Activated naive CD4-positive, alpha-beta T cell treated with anti-CD3 and anti-CD28 coated beads, Interleukin-2, amount 50 U/mL, for 72 hours (primary cell): ENCODE data around the gene HSCB. TPM values are rescaled to one million over a fixed set of nuclear protein-coding genes. Genes with fewer than 3 reads are reported as not detected.
"Not testable (repeated sequence)": the region's sequence is repeated elsewhere in the genome, so short reads cannot be mapped to it uniquely, and the experiment has no call there.

Source experiments
- ATAC-seq, 2 donors: fragments of 150-1000 bp; cut with Tn5 transposase; 2 replicates each; pipeline ENCODE4 v1.10.0; 2021; ENCODE audit warnings: mild to moderate bottlenecking in 2 of 2, moderate library complexity in 2 of 2
- DNase-seq, 2 donors: peaks; one replicate each; pipeline ENCODE4 v3.0.0; 2021 to 2022; ENCODE audit warnings: low spot score in 2 of 2
- H3K27ac Mint-ChIP-seq, 2 donors: one replicate each; pipeline ENCODE4 v1.8.0; 2022; ENCODE audit warnings: mild to moderate bottlenecking in 2 of 2, mixed read lengths in 2 of 2
- H3K36me3 Mint-ChIP-seq, 2 donors: one replicate each; pipeline ENCODE4 v1.8.0; 2022; ENCODE audit warnings: mixed read lengths in 2 of 2
- H3K9me3 Mint-ChIP-seq, 2 donors: one replicate each; pipeline ENCODE4 v1.8.0; 2022; ENCODE audit warnings: mixed read lengths in 2 of 2
- total RNA-seq, 2 donors: library from RNA; stranded (reverse); gene quantifications; one replicate each; pipeline ENCODE4 v1.2.3, GENCODE V29; 2022

HSCB gene
- total RNA-seq, 2 donors from 2014 or later, result 19.6 to 20.4 TPM

DNA sequence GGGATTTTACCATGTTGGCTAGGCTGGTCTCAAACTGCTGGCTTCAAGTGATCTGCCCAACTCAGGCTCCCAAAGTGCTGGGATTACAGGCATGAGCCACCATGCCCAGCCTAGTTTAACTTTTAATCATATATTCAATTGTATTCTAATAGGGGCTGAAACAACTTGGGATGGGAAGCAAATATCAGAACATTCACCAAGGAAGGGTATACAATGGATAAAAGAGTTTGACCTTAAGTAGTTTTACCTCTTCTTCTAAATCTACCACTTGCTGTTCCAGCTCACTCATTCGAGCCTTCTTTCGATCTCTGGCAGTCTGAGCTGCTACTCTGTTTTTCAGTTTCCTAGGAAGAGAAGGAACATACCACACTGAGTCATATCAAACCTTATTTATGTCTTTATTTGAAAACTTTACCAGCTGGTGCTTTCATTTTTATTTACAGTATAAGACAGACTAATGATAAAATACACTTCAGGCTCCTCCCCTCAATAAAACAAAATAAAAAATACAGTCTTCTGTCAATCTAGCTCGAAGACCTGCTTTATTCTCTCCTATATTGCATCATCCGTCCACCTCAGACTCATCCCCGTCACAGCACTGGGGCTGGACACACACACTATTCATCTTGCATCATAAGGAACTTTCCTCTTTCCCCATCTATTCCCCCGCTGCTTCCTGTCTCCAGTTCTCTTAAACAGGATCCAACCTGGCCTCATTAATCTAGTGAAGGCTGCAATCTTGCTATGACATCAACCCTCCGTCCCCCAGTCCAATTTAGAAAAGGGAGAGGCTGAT is 57.2 kb downstream of the HSCB start:
- peak overlapping the region; percentile 98 for H3K27ac Mint-ChIP-seq
- H3K36me3 Mint-ChIP-seq, result peaks cover 38 to 61% of the 10 kb centered on the region in 2 donors
- no peaks in the 10 kb centered on the region for H3K9me3 Mint-ChIP-seq
- DNase-seq, result peak; percentile 35 to 62
- peak; percentile 53 to 64 for ATAC-seq

DNA sequence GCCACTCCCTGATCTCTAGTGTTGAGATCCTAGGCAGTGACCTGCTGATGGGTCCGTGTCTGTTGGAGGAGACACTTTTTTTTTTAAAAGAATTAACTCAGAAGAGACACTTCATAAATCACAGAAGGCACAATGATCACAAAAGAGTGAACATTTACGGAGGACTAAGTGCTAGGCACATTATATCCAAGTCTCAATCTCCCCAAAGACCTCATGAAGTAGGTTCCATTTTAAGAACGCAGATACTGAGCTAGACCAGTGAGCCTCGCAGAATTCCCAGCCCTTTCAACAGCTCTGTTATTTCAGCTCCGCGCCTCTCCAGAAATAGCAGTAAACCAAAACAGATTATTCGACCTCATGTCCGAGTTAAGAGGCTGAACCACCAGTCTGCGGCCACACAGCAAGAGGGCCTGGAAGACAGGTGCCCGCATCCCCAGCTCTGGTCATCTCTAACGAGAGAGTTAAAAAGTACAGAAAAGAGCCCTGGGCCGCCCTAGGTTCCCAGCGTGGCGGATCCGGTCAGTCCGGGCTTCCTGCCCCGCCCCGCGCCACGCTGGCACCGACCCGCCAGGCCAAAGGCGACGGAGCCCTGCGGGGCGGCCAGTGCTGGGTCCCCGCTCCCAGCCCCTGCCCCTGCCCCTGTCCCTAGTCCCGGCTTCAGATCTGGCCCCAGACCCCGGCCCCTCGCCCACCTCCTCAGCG is 57.9 kb downstream of the HSCB start:
- peak in 1 of 2 donors; percentile 41 for DNase-seq
- Mint-ChIP-seq H3K36me3 (peaks cover 38 to 57% of the 10 kb centered on the region in 2 donors), H3K27ac (peak overlapping the region; percentile 98), H3K9me3 (no peaks in the 10 kb centered on the region)
- ATAC-seq, result peak; percentile 35 to 47

DNA sequence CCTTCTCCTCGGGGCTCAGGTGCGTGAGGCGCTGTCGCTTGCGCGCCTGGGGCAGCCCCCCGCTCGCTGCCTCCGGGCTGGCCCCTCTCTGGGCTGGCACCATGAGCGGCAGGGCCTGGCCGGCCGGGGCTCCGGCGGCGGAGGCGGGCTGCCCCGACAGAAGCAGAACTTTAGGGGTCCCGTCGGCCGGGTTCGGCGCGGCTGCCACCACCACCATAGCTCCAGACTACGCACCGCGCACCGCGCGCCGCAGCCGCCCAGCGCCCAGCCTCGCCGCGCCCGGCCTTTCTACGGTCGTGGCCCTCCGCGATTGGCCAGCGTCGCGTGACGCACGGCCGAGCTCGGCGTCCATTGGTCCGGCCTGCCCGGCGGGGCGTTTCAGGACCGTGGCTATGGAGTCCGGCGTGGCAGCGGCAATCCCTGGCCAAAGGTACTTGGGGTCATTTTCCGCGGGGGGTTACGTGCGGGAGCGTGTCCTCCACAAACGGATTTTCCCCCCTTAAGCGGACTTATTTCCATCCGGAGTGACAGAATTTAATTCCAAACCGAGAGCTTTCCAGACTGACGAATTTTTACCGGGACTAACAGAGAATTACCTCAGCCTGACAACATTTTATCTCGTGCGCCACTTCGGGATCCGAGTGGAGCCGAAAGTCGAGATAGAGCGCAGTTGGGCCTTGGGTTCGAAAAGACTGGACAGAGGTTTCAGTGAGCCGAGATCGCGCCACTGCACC is 58.6 kb downstream of the HSCB start, which contains the start of gene XBP1:
XBP1 (minus strand) TSS at position 262 of the 734 bp plus-strand sequence.
- Mint-ChIP-seq H3K27ac (peak within 1 kb of the TSS; percentile 98 to 99), H3K36me3 (peaks cover 32 to 52% of the 10 kb centered on the region in 2 donors), H3K9me3 (no peaks in the 10 kb centered on the region)
- ATAC-seq (peak; percentile 88 to 92), DNase-seq (peak; percentile 91 to 92)

DNA sequence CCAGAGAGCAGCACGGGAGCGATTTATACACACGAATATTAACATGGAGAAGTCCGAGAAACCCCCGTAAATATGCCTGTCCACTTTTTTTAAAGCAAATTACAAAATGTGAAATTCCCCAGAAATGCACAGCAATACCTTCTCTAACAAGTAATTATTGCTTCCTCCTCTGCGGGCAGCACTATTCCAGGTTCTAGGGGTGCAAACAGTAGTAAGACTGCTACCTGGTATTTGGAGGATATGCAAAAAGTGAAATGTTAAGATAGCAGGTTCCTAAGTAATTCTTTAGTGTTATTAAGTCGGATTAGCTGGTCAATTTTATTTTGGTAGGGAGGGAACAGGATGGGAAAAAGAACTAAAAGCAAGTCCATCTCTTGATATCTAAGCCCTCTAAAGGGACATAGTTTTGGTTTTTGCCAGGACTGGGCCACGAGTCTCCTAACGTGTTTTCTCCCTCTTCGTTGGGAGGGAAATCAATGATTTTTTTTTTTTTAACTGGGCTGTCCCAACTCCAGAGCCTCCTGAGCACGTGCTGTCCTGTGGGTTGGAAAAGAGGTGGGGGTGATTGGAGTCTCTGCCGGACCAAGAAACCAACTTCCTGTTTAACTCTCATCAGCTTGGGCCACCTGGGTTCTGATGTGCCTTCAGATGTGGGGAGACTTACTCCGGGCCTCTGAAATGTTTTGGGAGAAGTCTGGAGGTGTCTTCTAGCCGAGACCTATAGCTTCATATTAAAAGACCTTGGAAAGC is 60.2 kb downstream of the HSCB start:
- Mint-ChIP-seq H3K36me3 (peaks cover 21 to 36% of the 10 kb centered on the region in 2 donors), H3K27ac (peak overlapping the region; percentile 90 to 98), H3K9me3 (no peaks in the 10 kb centered on the region)
- ATAC-seq (no peak), DNase-seq (no peak)

DNA sequence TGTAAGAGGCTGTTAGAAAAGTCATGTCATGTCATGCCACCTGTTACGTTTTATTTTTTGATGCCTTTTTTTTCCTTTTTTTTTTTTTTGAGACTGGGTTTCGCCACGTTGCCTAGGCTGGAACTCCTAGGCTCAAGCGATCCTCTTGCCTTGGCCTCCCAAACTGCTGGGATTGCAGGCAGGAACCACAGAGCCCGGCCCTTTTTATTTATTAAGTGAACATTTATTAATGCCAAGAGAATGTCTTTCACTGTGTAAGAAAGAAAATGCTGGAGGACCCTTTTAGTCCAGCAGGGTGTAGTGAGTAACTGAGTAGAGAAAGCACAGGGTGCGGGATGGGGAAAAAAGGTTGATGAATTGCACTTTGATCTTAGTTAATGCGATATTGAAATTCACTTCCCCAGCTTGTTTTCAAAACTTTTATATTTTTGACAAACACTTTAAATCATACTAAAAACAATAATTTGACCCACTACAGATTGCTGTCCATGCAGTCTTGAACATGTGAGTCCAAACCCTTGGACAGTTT is 60.8 kb downstream of the HSCB start:
- no peak for DNase-seq
- Mint-ChIP-seq H3K36me3 (peaks cover 21 to 34% of the 10 kb centered on the region in 2 donors), H3K9me3 (no peaks in the 10 kb centered on the region), H3K27ac (peak overlapping the region; percentile 72 to 98)
- ATAC-seq, result no peak

DNA sequence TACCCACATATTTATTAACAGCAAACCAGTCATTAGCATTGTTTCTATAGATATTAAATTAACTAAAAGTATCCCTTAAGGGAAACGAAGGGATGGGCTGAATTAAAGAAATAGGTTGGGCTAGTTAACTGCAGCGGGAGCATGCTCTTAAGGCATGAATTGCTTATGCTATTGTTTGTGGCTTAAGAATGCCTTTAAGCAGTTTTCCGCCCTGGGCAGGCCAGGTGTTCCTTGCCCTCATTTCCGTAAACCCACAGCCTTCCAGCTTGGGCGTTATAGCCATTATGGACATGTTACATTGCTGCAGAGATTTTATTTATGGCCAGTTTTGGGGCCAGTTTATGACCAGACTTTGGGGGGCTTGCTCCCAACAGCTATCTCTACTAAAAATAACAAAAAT is 63.6 kb downstream of the HSCB start:
- H3K9me3 Mint-ChIP-seq, DNase-seq, H3K27ac Mint-ChIP-seq, ATAC-seq: not testable (repeated sequence)
- H3K36me3 Mint-ChIP-seq, result peaks cover 11 to 12% of the 10 kb centered on the region in 2 donors

Other genes with a start within 250 kb of the HSCB start
- 1 to 10 TPM in 1 of 2 donors, under 1 TPM in 1; 0.66 to 8.5 TPM for gene TTC28, start 62.2 kb upstream of the HSCB start, total RNA-seq
- gene CHEK2, start 219 bp upstream of the HSCB start, total RNA-seq, result 10 to 100 TPM; 28.7 to 51.2 TPM
- gene CCDC117, start 30.7 kb downstream of the HSCB start, total RNA-seq, result 10 to 100 TPM; 26.8 to 31.5 TPM
- 10 to 100 TPM; 62.7 to 91.8 TPM for gene XBP1, start 58.5 kb downstream of the HSCB start, total RNA-seq
- gene ZNRF3, start 141.5 kb downstream of the HSCB start, total RNA-seq, result 1 to 10 TPM in 1 of 2 donors, under 1 TPM in 1; 0.66 to 1.7 TPM